Activated CD4-positive, alpha-beta T cell treated with anti-CD3 and anti-CD28 coated beads, Interleukin-10, Interleukin-2, amounts not matched to agents 100 ng/mL and 50 ng/mL, durations not matched to agents 16 hours and 8 hours (primary cell): ENCODE data around the gene PRSS8.
A peak's percentile ranks its signal among the peaks of the same experiment; 100 is the strongest.
"Not testable (repeated sequence)": the region's sequence is repeated elsewhere in the genome, so short reads cannot be mapped to it uniquely, and the experiment has no call there.

Source experiments
- DNase-seq: peaks from one replicate; pipeline ENCODE4 v3.0.0-alpha.2; 2020

The PRSS8 gene

DNA sequence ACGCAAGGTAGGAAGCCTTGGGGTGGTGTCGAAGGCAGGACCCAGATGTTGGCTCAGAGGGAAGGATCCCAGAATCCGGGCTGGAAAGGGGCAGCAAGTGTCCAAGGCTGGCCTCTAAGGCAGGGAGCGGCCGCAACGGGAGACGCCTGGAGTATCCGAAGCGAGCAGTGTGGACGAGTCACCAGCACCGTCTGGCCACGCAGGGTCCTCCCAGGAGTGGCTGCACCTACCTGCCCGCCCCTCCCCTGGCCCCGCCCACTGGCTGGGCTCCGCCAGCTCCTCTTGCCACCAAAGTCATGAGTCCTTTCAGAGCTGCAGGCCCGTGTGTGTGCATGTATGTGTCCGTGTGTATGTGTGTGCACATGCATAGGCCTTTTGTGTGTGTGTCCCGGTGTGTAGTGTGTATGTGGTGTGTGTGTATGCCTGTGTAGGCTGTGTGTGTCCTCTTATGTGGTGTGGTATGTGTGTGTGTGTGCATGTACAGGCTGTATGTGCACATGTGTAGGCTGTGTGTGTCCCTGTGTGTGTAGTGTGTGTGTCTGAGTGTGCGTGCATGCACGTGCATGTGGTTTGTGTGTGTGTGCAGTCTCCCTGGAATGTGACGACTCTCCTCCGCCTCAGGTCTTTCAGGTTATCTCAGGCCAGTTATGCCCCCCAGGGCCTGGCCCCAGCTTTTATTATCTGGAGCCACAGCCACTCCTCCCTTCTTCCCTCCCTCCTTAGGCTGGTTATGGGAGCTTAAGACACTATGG is at the start of gene PRSS8:
PRSS8 (minus strand) TSS at position 193 of the 752 bp plus-strand sequence. CDS start 229 bp downstream, outside the sequence.
- DNase-seq = no peak

DNA sequence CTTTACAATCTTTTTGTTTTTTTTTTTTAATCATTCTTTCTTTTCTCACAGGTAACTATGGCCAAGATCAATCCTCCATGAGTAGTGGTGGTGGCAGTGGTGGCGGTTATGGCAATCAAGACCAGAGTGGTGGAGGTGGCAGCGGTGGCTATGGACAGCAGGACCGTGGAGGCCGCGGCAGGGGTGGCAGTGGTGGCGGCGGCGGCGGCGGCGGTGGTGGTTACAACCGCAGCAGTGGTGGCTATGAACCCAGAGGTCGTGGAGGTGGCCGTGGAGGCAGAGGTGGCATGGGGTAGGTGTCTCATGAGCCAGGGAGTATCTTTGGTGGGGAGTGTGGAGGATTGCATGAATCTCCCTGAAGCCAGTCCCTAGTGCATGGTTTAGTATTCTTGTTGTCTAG is 49.4 kb upstream of the PRSS8 start:
- DNase-seq = no peak

DNA sequence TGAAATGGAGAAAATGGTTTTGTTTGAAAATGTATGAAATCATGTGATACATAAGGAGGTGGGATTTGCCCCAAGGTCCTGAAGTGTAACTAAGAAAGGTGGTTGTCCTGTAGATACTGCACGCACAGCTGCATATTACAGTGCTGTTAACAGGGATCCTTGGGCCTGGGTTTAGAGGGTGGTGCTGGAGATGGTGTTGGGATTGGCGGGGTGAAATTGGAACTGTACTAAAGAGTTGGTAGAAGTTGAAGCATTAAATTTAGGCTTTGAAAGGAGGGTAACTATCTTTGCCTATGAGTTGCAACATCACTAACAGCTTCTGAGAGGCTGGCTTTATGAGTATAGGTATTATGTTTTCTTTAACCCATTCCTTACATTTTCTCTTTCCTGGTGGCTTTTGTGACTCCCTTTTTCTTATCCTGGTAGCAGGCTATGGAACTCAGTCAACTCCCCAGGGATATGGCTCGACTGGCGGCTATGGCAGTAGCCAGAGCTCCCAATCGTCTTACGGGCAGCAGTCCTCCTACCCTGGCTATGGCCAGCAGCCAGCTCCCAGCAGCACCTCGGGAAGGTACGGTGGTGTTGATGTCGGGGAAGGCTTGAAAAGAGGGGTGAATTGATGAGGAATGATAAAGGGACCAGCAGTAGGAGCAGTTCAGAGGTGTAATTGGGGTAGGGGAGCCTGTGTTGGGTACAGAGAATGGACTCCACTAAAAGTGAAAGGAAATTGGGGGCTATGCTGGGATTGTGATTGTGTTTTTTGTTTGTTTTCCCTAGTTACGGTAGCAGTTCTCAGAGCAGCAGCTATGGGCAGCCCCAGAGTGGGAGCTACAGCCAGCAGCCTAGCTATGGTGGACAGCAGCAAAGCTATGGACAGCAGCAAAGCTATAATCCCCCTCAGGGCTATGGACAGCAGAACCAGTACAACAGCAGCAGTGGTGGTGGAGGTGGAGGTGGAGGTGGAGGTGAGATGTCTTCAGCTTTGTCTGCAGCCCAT is 48.2 kb upstream of the PRSS8 start:
- DNase-seq = no peak

DNA sequence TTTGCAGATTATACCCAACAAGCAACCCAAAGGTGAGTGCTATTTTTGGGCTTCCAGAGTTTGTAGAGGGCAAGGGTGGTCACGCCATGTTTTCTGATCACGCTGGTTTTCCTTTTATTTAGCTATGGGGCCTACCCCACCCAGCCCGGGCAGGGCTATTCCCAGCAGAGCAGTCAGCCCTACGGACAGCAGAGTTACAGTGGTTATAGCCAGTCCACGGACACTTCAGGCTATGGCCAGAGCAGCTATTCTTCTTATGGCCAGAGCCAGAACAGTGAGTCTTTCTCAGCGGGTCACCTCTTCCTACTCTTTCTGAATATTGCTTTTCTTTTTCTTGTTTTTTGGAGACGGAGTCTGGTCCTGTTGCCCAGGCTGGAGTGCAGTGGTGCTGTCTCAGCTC is 46.9 kb upstream of the PRSS8 start:
- DNase-seq = no peak

DNA sequence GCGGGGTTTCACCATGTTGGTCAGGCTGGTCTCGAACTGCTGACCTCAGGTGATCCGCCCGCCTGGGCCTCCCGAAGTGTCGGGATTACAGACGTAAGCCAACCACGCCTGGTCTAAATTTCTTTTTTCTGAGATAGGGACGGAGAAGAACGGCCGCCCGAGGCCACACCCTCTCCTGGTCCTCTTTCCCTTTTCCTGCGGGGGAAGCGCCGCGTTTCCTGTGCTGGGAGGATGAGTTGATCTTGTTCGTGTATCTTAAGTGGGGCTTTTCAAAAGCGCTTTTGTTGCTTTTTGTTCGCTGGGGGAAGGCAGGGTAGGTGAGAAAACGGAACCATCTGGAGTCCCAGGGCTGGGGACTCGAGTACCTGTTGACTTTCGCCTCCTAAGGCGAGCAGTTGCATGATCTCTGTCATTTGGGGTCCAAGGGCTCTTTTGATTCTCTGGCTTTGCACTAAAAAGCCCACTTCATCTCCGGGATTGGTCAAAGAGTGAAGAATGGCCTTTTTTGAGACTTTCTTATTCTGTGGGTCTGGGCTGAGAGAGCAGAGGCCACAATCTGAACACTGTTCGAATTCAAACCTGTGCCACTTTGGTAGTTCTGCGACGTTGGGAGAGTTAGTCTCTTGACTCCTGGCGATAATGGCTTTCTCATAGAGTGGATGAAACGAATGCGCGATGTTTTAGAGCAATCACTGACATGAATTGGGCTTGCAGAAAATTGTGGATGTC is 45.7 kb upstream of the PRSS8 start:
- DNase-seq = peak; percentile 54

DNA sequence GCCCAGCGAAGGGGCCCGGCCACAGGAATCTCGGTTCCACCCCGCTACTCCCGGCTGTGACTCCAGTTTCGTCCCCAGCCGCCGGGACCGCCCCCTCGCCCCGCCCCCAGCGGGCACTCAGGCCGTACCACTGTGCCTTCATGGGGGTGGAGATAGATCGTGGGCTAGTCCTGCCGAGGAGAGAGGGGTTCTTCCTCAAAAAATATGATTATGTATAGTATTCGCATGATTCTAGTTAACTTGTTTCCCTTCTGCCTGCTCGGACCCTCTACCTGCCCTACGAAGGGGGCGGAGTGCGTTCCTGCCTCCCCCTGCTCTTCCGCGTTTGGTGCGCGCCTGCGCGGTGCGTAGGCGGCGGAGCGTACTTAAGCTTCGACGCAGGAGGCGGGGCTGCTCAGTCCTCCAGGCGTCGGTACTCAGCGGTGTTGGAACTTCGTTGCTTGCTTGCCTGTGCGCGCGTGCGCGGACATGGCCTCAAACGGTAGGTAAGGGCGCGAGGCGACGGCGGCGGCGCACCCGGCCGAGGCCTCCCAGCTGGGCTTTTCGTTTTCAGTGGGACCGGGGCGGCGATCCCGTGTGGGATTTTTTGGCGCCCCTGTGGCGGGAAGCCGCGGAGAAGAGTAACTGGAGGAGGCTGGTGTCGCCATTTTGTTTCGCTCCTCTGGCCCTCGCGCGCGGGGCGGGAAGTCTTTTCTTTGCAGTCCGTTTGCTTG is 44.4 kb upstream of the PRSS8 start, which contains the start of gene FUS:
FUS (plus strand) TSS at position 393 of the 713 bp plus-strand sequence; CDS start at position 469, 76 bp downstream.
- DNase-seq = peak; percentile 92

DNA sequence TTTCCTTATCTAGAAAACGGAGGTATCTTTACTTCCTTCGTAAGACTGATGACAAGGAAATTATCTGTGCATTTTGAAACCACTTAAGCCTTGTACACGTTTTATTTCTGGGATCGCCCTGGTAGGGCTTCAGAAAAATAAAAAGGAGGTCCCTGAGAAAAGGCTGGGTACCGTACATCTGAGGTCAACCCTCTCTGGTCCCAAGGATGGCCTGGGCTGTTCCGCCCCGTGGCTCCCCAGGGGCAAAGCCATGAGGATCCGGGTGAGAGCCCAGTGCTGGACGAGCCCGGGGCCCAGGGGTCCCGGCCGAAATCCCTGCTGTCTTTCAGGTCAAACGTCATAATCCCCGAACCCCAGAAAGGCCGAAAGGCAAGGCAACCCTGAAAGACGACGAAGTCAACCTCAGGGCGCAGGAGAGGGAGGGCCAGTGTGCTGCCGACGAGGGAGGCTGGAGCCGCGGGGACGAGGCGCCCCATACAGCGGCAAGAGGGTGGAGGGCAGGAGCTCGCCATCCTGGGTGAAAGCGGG is 43.8 kb upstream of the PRSS8 start:
- no peak for DNase-seq

DNA sequence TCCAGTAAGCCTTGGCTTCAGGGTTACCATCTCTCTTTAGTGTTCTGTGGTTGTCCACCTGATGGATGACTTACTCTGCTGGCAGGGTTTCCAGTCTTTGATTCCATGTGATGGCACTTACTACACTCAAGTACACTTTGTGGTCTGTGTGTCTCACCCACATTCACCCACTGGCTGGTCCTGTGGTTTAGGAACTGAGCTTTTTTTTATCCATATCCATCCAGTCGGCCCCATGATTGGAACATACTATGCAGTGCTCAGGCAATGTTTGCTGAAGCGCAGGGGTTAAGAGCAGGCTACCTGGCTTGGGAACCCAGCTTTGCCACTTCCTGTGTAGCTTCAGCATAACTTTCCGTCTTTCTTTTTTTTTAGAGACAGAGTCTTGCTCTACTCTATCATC is 41.6 kb upstream of the PRSS8 start:
- DNase-seq = peak; percentile 68

DNA sequence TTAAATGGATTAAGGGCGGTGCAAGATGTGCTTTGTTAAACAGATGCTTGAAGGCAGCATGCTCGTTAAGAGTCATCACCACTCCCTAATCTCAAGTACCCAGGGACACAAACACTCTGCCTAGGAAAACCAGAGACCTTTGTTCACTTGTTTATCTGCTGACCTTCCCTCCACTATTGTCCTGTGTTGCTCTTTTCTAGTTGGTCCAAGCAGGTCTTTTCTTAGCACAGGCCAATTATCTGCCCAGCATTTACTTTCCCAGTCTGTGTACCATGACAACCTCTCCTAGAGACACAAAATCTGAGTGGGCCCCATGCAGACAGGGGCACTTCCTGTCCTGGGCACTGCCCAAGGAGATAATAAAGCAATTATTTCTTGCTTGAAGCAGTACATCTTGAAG is 34.5 kb upstream of the PRSS8 start:
- not testable (repeated sequence) for DNase-seq

DNA sequence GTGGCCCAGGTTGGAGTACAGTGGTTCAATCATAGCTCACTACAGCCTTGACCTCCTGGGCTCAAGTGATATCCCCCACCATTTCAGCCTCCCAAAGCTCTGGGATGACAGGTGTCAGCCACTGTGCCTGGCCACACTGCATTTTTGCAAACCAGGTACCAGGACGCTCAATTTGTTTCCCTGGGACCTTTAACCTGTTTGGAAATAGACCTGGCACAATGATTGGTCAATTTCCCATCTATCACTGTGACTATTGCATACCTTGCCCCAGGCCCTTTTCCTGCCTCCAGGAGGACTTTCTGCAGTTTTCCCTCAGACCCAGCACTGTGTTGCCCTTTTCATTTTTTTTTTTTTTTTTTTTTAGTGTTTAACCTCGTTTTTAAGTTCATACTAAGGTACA is 33.3 kb upstream of the PRSS8 start:
- DNase-seq = no peak

DNA sequence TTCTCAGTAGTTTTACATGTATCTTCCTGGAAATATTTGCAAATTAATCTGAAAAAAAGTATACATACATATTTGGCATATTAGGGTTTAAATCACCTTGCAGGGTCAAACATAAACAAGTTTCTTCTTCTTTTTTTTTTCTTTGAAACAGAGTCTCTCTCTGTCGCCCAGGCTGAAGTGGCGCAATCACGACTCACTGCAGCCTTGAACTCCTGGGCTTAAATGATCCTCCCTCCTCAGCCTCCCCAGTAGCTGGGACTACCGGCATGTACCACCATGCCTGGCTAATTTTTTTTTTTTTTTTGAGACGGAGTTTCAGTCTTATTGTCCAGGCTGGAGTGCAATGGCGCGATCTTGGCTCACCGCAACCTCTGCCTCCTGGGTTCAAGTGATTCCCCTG is 31.8 kb upstream of the PRSS8 start:
- no peak for DNase-seq

DNA sequence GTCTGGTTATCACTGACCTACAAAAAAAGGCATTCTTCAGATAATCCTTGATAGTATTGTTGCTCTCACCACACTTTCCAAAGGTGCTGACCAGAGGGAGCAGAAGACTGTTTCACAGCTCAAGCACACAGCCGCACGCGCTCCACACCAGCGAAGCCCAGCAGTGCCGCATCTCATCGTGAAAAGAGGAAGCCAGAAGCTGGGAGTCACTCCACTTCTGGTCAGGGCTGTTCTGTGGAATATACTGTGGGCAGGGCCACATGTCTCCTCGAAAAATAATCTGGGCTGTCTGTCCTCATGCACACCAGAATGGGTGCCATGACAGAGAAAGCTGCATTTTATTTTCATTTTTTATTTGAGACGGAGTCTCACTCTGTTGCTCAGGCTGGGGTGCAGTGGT is 21.6 kb upstream of the PRSS8 start:
- no peak for DNase-seq

DNA sequence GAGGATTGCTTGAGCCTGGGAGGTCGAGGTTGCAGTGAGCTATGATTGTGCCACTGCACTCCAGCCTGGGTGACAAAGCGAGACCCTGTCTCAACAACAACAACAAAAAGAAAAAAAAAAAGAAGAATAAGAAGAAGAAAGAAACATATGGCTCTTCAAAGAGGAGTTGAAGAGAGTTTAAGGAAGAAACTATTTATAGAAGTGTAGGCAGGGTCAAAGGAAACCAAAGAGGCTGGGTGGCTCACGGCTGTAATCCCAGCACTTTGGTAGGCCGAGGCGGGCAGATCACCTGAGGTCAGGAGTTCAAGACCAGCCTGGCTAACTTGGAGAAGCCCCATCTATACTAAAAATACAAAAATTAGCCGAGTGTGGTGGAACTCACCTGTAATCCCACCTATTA is 15.4 kb upstream of the PRSS8 start:
- DNase-seq = not testable (repeated sequence)

DNA sequence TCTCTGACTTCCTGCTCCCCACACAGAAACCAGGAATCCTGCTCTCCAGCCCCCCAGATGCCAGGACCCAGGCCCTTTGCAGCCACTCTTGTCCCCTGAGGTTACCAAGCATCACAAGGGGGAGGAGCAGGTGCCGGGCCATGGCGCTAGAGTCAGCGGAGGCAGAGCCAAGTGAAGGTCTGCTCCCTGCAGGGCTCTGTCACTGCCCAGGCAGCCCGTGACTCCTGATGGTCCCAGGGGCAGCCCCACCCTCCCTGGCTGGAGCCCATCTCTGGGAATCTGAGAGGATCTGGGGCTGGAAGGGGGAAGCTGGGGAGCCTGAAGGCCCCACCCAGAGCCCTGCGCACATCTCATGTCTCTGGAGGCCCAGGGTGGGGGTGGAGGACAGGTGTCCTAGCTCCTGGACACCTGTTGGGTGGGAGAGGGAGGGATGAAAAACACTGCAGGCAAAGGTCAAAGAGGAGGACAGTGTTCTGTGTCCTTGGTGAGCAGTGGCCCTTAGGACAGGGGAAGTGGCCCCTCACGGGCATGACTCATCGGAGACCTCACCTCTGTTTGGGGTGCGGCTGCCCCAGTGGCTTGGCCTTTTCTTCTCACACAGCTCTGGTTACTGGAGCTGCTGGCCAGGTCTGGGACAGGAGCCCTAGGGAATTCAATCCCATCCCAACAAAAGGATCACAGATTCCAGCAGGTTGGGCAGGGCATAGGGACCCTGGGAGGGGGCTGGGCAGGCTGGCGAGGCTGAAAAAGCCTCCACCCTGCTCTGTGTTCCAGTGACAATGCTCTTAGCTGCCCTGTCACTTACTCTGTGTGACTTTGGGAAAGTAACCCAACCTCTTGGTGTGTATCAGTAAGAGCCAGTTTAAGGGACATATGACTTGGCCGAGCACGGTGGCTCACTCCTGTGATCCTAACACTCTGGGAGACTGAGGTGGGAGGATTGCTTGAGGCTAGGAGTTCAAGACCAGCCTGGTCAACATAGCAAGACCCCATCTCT is 14.7 kb upstream of the PRSS8 start, which contains the start of gene PRSS36:
PRSS36 (minus strand) TSS at position 173 of the 997 bp plus-strand sequence; CDS start at position 142, 31 bp downstream.
- no peak for DNase-seq

DNA sequence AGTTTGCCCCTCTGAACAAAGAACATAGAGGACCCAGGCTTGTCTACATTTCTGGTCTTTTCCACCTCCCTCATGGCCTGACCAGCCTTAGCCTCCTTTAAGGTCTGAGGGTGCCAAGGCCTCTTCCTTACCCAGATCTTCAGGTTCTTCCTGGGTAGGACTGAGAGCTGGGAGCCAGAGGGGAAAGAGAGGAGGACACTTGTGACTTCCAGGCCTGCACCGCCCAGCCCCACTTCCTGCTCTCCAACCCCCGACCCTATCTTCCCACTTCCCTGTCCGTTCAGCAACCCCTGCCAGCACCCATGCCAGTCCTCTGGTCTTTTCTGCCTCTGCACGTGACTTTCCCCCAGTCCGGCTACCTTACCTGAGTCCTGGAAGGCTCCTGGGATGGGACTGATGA is 13.8 kb upstream of the PRSS8 start:
- DNase-seq = no peak

DNA sequence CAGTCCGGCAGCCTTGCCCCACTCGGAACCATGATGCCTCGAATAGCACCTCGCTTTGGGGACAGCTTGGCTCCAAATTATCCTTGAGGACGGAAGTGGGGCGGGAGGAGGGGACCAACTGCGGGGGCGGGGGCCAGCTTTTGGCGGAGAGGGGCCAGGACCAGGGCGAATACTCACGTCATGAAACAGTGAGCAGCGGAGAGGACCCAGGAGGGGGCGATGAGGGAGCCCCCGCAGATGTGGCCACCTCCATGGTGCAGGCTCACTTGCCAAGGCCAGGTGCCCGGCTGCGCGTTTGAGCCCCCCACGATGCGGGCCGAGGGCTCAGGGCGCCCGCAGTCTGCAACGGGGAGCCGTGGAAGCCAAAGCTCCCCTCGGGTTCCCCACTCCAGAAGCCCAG is 13.4 kb upstream of the PRSS8 start:
- no peak for DNase-seq

DNA sequence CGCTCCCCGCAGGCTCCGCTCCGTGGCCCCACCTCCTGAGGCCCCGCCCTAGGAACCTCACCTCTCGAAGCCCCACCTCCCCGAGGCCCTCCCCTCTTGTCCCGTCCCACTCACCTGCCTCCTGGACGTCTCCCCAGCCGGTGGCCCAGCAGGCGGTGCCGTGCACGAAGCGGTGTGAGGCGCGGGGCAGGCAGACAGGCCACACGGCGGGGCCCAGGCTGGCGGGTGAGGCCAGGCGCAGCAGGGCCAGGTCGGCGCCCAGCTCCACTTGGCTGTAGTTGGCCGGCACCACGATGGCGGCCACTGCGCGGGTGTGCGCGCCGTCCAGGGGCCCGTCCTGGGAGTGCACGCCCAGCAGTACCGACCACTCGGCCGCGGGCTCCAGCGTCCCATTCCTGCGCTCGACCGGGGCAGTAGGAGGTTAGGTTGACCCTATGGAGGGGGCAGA is 12.8 kb upstream of the PRSS8 start:
- DNase-seq = no peak

DNA sequence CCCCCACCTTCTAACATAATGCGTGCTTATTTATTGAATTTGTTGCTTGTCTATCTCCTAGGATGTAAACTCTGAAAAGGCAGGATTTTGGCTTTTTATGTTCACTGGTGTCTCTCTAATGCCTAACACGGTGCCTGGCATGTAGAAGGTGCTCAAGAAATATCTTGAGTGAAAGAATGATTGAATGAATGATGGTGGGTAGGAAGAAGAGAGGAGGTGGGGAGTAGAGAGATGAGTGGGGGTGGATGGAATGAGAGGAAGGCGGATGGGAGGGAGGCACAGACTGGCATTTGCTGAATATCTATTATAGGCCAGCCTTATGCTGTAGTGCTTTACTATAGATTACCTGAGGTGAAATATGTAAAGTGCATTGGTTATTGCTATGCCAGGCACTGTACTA is 12.0 kb upstream of the PRSS8 start:
- DNase-seq = no peak

DNA sequence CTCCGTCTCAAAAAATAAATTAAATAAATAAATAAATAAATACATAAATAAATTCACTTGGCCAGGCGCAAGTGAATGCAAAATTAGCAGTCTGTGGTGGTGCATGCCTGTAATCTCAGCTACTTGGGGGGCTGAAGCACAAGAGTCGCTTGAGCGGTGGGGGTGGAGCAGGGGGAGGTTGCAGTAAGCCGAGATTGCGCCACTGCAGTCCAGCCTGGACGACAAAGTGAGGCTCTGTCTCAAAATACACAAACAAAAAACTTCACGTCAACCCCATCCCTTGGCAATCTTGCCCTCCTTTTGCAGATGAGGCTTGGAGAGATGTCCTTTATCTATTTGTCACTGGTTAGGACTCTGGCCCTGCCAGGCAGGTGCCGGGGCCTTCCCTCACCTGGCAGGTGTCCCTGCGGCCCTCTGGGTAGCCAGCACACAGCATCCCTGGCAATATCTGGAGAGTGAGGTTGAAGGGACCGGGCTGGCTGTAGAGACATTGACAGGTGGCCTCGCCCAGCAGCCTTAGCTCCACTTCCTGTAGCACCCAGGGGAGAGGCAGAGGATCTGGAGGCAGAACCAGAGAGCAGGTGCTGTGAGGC is 10.0 kb upstream of the PRSS8 start:
- no peak for DNase-seq

DNA sequence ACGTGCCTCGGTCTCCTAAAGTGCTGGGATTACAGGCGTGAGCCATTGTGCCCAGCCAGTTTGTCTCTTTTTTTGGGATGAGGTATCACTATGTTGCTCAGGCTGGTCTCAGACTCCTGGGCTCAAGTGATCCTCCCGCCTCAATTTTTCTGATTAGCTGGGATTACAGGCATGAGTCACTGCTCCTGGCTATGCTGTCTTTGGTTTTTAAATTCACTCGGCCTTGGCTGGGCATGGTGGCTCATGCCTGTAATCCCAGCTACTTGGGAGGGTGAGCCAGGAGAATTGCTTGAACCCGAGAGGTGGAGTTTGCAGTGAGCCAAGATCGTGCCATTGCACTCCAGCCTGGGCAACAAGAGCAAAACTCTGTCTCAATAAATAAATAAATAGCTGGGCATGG is 8.9 kb upstream of the PRSS8 start:
- not testable (repeated sequence) for DNase-seq
